GM19397 (cell line): Measurements from ENCODE around the gene SLFN11.
"Not testable (repeated sequence)": the region's sequence is repeated elsewhere in the genome, so short reads cannot be mapped to it uniquely, and the experiment has no call there.

Experiments
- ATAC-seq: cut with Tn5 transposase; IDR thresholded peaks from one replicate; pipeline ENCODE4 v1.9.1; 2021; ENCODE audit warnings: mild to moderate bottlenecking, moderate library complexity; ENCODE audit not compliant: unreplicated experiment

SLFN11 gene

GRCh38 chr17:35373534-35373983 is at the start of gene SLFN11:
Gene SLFN11 (minus strand): TSS chr17:35373621. CDS start chr17:35363807, 9,814 bp downstream.
- peak; percentile 53 for ATAC-seq

- not testable (repeated sequence) for ATAC-seq
Observed at GRCh38 chr17:35421069-35421468, 47.6 kb upstream of the SLFN11 start.

- ATAC-seq: no peak
Observed at GRCh38 chr17:35416659-35417058, 43.2 kb upstream of the SLFN11 start.

- ATAC-seq: not testable (repeated sequence)
Observed at GRCh38 chr17:35414707-35415106, 41.3 kb upstream of the SLFN11 start.

GRCh38 chr17:35414247-35414646 is 40.8 kb upstream of the SLFN11 start:
- ATAC-seq: no peak

- no peak for ATAC-seq
Observed at GRCh38 chr17:35407531-35407930, 34.1 kb upstream of the SLFN11 start.

- no peak for ATAC-seq
Observed at GRCh38 chr17:35406568-35406967, 33.1 kb upstream of the SLFN11 start.

GRCh38 chr17:35404360-35404759 is 30.9 kb upstream of the SLFN11 start:
- ATAC-seq: no peak

GRCh38 chr17:35393783-35394182 is 20.4 kb upstream of the SLFN11 start:
- not testable (repeated sequence) for ATAC-seq

- ATAC-seq: no peak
Observed at GRCh38 chr17:35390663-35391062, 17.2 kb upstream of the SLFN11 start.

- no peak for ATAC-seq
Observed at GRCh38 chr17:35390156-35390555, 16.7 kb upstream of the SLFN11 start.

GRCh38 chr17:35387496-35387895 is 14.1 kb upstream of the SLFN11 start:
- no peak for ATAC-seq

GRCh38 chr17:35377706-35378105 is 4.3 kb upstream of the SLFN11 start:
- no peak for ATAC-seq

GRCh38 chr17:35377068-35377467 is 3.6 kb upstream of the SLFN11 start:
- ATAC-seq: no peak

- ATAC-seq: no peak
Observed at GRCh38 chr17:35376245-35376644, 2.8 kb upstream of the SLFN11 start.

- ATAC-seq: no peak
Observed at GRCh38 chr17:35374766-35375344, 1.4 kb upstream of the SLFN11 start.

- ATAC-seq: peak; percentile 35
Observed at GRCh38 chr17:35373984-35374765, 754 bp upstream of the SLFN11 start.

GRCh38 chr17:35372846-35373533 is 431 bp downstream of the SLFN11 start:
- ATAC-seq: peak; percentile 17

GRCh38 chr17:35371934-35372333 is 1.5 kb downstream of the SLFN11 start:
- no peak for ATAC-seq

- peak; percentile 92 for ATAC-seq
Observed at GRCh38 chr17:35368081-35368830, 5.2 kb downstream of the SLFN11 start.

- ATAC-seq: no peak
Observed at GRCh38 chr17:35361027-35361426, 12.4 kb downstream of the SLFN11 start.
